Omental fat pad (tissue), 4 donors: ENCODE data around the gene CCDC169. TPM values are rescaled to one million over a fixed set of nuclear protein-coding genes. Genes with fewer than 3 reads are reported as not detected.
"Not testable (repeated sequence)": the region's sequence is repeated elsewhere in the genome, so short reads cannot be mapped to it uniquely, and the experiment has no call there.

Experiments used
- ATAC-seq: fragments of 150-250 bp; one replicate; pipeline ENCODE4 v1.9.1; 2016; ENCODE audit warnings: mild to moderate bottlenecking, moderate library complexity; ENCODE audit not compliant: low FRiP score
- DNase-seq: peaks from one replicate; pipeline ENCODE4 v3.0.0-alpha.2; 2019; ENCODE audit warnings: low spot score
- CTCF ChIP-seq, 3 donors: fragments of 450-650 bp; IDR thresholded peaks; one replicate each; pipeline ENCODE4 v1.5.1; 2016 to 2017; ENCODE audit warnings: antibody characterized with exemption in 3 of 3, mild to moderate bottlenecking in 3 of 3, moderate library complexity in 2 of 3
- total RNA-seq, 4 donors: library from RNA; depleted of rRNA; stranded (reverse); fragments of >200 nt; gene quantifications; one replicate each; pipeline ENCODE4 v1.1.0, GENCODE V29; 2016

The CCDC169 gene
- total RNA-seq, 4 donors from 2014 or later, result 0.13 to 0.56 (median 0.36) TPM; not detected in 1

DNA sequence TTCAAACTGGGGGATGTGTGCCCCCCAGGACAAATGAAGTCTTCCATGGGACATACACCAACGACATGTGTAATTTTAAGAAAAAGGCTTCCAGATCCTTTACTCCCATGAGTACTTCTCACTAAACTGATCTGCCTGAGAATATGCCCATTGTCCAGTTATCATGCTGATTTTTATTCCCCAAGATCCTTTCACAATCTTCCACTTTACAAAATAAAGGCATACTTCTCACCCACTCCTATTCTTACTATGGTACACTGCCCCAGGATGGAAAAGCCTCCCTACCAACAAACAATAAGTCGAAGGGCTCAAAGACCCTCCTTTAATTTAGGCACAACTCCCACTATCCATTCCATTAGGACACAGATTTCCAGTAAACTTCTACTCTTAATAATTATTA, 45.1 kb upstream of the CCDC169 start:
- no peak for ATAC-seq
- no peak for DNase-seq
- no peak for TF ChIP-seq CTCF (IDR thresholded peaks at IDR 0.05)

- TF ChIP-seq CTCF (IDR thresholded peaks at IDR 0.05), result no peak
- no peak for DNase-seq
- ATAC-seq, result no peak
Measured at GRCh38 chr13:36341718-36342117, 44.1 kb upstream of the CCDC169 start.

GRCh38 chr13:36339600-36340155, 42.1 kb upstream of the CCDC169 start:
- no peak for TF ChIP-seq CTCF (IDR thresholded peaks at IDR 0.05)
- DNase-seq (no peak), ATAC-seq (no peak)

DNA sequence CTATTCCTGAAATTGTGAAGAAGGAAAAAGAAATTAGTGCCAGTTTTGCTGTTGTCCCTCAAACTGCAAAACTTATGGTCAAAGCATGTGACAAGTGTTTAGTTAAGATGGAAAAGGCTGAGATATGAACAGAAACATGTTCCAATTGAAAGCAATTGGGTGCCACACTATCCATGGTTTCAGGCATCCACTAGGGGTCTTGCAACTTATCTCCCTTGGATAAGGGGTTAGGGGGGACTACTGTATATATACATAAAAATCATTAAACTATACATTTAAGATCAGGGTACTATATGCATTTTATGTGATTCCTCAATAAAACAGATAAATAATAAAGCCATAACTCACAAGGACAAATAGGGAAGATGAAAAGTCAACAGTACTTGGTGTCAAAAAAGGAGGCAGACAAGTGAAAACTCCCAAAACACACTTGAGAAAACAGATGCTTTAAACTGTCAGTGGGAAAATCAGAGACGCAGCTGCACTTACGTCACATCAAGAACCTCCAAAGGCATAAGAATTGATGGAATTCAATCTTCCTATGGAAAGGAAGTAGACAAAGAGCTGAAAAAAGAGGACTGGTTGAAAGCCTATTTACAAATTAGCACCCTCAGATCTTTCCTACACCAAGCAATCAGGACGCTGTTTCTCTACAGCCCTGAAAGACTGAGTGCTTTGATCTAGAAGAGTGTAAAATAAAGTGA, 40.5 kb upstream of the CCDC169 start:
- no peak for ATAC-seq
- TF ChIP-seq CTCF (IDR thresholded peaks at IDR 0.05), result no peak
- no peak for DNase-seq

DNA sequence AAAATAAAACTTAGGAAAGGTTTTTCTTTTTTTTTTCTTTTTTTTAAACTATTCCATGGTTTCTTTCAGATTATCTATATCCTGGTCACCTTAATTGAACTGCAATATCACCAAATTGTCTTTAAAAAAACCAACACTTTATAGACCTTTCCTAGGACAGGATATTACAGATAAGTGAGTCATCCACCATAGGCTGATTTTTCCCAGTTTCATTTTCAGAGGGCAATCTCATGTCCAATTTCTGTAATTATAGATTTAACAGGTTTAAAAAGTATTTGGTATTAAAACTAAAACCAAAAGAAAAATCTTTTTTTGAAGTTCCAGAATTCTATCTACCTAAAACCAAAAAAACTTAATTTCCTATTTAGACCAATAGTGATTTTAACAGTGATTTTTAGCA, 35.4 kb upstream of the CCDC169 start:
- TF ChIP-seq CTCF (IDR thresholded peaks at IDR 0.05), result no peak
- no peak for DNase-seq
- ATAC-seq, result no peak

GRCh38 chr13:36332255-36332654, 34.6 kb upstream of the CCDC169 start:
- ATAC-seq, result not testable (repeated sequence)

DNA sequence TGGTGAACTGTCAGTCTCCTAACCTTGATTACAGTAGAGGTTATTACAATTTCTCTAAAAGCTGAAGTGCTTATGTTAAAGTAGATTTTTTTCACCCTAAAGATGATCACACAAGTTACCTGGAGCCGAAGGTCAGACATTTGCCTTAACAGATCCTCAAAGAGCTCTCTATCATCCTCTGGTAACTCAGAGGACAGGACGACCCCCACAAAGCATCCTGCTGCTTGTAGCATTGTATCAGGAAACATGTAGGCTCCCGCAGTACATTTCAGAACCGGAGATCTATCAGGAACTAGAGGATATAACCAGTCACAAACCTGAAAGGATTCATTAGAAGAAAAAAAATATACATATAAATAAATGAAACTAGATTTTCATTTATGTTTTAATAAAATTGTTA, 33.7 kb upstream of the CCDC169 start:
- DNase-seq (no peak), ATAC-seq (no peak)
- TF ChIP-seq CTCF (IDR thresholded peaks at IDR 0.05), result no peak

More at GRCh38 chr13:36332255-36332654, 34.6 kb upstream of the CCDC169 start:
- DNase-seq, result not testable (repeated sequence)
